HG03469 (cell line): Measurements from ENCODE around the gene UBE2I.
"Not testable (repeated sequence)": the region's sequence is repeated elsewhere in the genome, so short reads cannot be mapped to it uniquely, and the experiment has no call there.

Source experiments
- ATAC-seq: cut with Tn5 transposase; IDR thresholded peaks from one replicate; pipeline ENCODE4 v1.9.1; 2021; ENCODE audit warnings: mild to moderate bottlenecking, moderate library complexity, moderate number of reproducible peaks; ENCODE audit not compliant: unreplicated experiment

Gene UBE2I

DNA sequence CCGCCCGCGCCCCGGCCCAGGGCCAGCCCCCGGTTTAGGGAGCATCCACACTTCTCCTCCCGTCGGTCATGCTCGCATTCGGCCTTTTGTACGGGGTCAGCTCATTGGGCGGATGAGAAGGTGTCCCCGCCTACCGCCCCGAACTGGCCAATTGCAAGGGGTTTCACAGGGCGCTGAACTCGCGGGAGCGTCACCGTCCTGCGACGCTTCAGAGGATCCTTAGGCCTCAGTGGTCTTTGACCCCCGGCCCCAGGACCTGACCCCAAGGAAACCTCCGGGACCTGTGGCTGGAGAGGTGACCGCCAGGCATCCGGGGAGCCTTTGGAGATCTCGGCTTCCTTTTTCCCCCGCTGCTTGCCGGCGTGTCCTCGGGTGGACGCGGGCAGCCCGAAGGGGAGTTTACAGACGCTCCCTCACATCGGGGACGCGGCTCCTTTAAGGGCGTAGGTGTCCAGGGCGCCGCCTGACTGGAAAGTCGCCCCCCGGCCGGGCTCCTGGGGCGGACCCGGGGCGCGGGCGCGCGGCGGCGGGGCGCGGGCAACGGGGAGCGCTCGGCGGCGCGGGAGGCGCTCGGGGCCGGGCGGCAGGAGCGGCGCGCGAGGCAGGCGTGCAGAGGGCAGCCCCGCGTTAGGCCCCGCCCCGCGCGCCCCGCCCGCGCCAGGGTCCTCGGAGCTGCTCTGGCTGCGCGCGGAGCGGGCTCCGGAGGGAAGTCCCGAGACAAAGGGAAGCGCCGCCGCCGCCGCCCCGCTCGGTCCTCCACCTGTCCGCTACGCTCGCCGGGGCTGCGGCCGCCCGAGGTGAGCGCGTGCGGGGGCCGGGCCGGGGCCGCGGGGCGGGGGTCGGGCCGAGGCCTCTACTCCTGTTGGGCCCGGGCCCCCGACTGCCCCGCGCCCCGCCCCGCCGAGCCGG, at the start of gene UBE2I:
UBE2I (plus strand) TSS at position 660 of the 909 bp plus-strand sequence. CDS start 4,395 bp downstream, outside the sequence.
- ATAC-seq = peak; percentile 41

DNA sequence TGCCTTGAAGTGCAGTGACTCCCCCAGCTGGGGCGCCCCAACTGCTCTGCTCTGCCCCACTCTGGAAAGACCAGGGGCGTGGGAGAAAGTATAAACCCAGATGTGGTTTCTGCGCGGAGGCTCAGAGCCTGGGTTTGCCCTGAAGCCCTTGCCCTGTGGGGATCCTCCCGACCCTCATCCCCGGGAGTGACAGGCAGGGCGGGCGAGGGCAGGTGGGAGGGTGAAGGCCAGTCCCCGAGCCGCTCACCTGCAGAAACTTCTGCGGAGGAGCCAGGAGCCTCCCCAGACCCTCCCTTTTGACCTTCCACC, 49.7 kb upstream of the UBE2I start:
- ATAC-seq = no peak

DNA sequence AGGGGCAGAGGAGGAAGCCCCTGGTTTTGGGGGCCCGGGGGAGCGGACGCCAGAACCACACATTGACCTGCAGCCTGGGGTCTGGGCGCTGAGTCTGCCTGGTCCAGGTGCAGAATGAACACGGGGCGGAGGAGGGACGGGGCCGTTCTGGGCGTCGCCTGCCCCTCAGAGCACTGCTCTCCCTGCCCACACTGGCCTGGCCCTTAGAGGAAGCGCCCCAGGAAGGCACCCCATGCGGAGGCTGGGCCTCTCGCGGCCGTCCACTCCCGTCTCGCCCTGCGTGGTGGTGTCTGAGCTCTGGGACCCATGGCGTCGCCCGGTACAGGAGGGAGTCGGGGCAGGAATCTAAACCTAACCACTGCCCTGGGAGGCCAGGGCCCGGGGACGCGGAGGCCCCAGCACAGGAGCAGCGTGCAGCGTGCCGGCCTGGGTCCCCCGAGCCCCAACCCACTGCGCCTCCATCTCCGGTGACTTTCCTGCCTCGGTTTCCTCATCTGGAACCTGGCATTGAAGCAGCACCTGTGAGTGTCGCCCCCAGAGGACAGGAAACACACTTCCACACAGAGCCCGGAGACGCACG, 49.2 kb upstream of the UBE2I start:
- no peak for ATAC-seq

DNA sequence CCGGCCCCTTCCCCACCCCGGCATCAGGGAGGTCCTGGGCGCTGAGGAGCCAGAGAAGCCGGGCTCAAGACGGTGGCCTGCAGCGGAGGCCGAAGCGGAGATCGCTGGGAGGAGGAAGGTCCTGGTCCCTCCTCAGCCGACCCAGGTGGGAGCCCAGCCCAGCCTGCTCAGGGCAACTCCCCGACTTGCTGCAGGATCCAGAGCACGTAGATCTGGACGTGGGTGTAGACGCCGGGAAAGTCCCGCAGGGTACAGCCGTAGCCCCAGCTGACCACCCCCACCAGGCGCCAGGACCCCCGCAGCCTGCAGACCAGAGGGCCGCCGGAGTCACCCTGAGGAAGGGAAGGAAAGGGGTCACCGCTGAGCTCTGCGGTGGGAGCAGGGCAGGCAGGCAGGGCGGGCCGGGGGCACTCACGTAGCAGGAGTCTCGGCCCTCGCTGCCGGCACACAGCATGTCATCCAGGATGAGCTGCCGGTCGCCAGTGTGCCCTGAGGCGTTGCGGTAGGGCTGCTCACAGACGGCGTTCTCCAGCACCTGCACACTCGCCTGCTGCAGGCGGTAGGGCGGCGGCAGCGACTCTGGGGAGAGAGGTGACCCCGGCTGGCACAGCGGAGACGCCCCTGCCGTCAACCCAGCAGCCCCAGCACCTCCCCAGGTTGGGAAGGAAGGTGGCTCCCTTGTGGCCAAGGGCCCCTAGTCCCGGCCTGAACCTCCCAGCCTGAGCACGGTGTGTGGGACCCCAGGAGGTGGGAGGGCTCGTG, 48.1 kb upstream of the UBE2I start:
- no peak for ATAC-seq

DNA sequence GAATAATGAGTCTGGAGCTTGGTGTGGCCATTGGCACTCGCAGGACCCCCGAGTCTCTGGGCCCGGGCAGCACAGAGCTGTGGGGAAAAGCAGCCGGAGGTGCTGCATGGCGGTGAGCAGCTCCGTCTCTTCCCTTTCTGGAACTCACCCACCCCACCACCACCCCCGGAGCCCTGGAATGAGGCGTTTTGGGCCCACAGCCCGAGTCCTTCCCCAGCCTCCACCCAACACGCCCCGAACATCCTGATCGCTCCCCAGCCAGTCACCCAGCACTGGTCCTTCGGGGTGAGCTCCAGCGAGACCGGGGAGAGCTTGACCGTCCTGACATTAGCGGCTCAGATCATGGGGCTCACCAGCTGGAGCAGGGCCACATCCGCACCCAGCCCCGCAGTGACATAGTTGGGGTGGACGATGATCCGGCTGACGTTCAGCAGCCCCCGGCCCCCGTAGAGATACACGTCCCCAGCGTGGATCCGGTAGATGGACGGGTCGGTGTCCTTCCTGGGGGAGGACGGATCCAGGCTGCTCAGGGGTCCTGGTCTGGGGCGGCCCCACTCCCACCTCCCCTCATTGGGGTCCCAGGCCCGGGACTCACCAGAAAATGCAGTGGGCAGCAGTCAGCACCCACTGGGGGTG, 47.1 kb upstream of the UBE2I start:
- ATAC-seq = no peak

- ATAC-seq = no peak
Observed at GRCh38 chr16:1262846-1263221, 46.6 kb upstream of the UBE2I start.

DNA sequence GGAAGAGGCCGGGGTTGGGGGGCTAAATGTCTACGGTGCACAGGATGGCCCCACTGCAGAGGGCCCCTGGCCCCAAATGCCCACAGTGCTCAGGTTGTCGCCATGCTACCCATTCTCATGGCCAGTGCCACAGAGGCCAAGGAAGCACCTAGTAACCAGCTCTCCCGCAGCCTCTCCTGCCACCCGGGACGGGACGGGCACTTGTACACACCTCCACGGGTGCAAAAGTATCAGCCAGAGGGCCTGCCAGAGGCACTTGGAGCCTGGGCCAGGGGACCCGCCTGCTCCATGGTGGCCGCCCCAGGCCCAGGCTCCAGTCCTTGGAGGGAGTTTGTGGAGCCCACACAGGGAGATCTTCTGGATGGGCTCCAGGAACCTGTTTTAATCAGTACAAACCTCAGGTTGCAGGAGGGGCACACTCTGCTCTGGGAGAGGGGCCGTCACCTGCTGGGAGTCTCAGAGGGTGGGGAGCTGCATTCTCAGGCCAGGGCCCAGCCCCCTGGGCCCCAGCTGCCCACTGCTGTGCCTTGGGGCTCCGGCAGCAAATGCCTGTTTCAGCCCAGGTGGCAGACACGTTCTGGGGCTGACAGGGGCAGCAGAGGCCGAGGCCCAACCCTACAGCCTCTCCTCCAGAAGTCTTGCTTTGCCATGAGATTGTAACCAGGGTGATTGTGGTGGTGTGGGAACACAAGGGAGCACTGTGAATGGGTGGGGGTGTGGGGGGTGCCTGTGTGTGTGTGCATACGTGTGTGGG, 45.7 kb upstream of the UBE2I start:
- no peak for ATAC-seq

- ATAC-seq = no peak
Observed at GRCh38 chr16:1264345-1265089, 44.9 kb upstream of the UBE2I start.

DNA sequence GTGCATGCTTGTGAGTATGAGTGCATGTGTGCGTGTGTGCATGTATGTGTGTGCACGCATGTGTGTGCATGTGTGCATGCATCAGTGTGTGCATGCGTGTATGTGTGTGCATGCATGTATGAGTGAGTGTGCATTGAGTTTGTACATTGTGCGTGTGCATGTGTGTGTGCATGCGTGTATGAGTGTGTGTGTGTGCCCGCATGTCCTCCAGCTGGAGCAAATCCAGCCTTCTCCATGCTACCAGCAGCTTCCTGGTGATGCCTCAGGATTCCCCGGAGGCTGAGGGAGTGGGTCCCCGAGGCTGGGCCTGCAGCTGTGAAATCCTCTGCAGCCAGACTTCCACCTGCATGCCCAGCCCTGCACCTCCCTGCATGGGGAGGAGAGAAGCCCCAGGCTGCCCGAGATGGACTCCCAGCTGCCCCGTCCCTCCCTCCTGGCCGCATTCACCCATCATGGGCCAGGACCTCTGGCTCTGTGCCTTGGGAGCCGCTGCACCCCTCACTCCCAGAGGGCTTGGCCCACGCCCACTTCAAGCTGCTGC, 44.3 kb upstream of the UBE2I start:
- no peak for ATAC-seq

GRCh38 chr16:1265826-1266225, 43.6 kb upstream of the UBE2I start:
- ATAC-seq = no peak

GRCh38 chr16:1269418-1269817, 40.0 kb upstream of the UBE2I start:
- ATAC-seq = not testable (repeated sequence)

DNA sequence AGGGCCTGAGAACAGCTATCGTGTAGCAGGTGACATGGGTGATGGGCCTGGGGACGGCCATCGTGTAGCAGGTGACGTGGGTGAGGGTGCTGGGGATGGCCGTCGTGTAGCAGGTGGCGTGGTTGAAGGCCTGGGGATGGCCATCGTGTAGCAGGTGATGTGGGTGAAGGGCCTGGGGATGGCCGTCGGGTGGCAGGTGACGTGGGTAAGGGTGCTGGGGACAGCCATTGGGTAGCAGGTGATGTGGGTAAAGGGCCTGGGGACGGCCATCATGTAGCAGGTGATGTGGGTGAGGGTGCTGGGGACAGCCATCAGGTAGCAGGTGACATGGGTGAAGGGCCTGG, 38.1 kb upstream of the UBE2I start:
- ATAC-seq = no peak

- ATAC-seq = not testable (repeated sequence)
Observed at GRCh38 chr16:1271724-1272413, 37.6 kb upstream of the UBE2I start.

GRCh38 chr16:1272453-1273198, 36.8 kb upstream of the UBE2I start:
- ATAC-seq = no peak

- no peak for ATAC-seq
Observed at GRCh38 chr16:1273816-1274215, 35.6 kb upstream of the UBE2I start.

- no peak for ATAC-seq
Observed at GRCh38 chr16:1274767-1275166, 34.7 kb upstream of the UBE2I start.

- ATAC-seq = no peak
Observed at GRCh38 chr16:1275791-1276579, 33.5 kb upstream of the UBE2I start.

- no peak for ATAC-seq
Observed at GRCh38 chr16:1276580-1276878, 32.9 kb upstream of the UBE2I start.
